Lung (tissue), 16 donors: ENCODE results near the gene ZNF14. TPM values are rescaled to one million over a fixed set of nuclear protein-coding genes. Genes with fewer than 3 reads are reported as not detected.
"Not testable (repeated sequence)": the region's sequence is repeated elsewhere in the genome, so short reads cannot be mapped to it uniquely, and the experiment has no call there.

Experiments used
- ATAC-seq: fragments of 200-7000 bp; cut with Tn5 transposase; one replicate; pipeline ENCODE4 v1.9.1; 2020; ENCODE audit warnings: moderate number of reproducible peaks; ENCODE audit not compliant: insufficient read depth, low FRiP score
- DNase-seq, 3 donors: peaks; one replicate each; pipeline ENCODE4 v3.0.0-alpha.2; 2013 to 2017
- H3K27ac ChIP-seq, 2 donors: one replicate each; pipeline ENCODE4 v1.5.1; 2013; ENCODE audit warnings: mild to moderate bottlenecking in 2 of 2, moderate library complexity in 2 of 2, control low read depth in 1 of 2, inconsistent platforms in 1 of 2, low read depth in 1 of 2, low read length in 1 of 2
- H3K27me3 ChIP-seq, 3 donors: one replicate each; pipeline ENCODE4 v1.5.1; 2013; ENCODE audit warnings: low read length in 2 of 3; ENCODE audit not compliant: control insufficient read depth in 3 of 3, insufficient read depth in 3 of 3
- H3K36me3 ChIP-seq, 4 donors: one replicate each; pipeline ENCODE4 v1.5.1; 2013; ENCODE audit warnings: low read length in 4 of 4, mild to moderate bottlenecking in 1 of 4, moderate library complexity in 1 of 4; ENCODE audit not compliant: control insufficient read depth in 4 of 4, insufficient read depth in 4 of 4
- H3K4me1 ChIP-seq, 5 donors: one replicate each; pipeline ENCODE4 v1.5.1; 2013; ENCODE audit warnings: low read length in 5 of 5, mild to moderate bottlenecking in 2 of 5, moderate library complexity in 1 of 5; ENCODE audit not compliant: control insufficient read depth in 5 of 5, insufficient read depth in 5 of 5
- H3K4me3 ChIP-seq: one replicate; pipeline ENCODE4 v1.5.1; 2013; ENCODE audit warnings: mild to moderate bottlenecking, control low read depth, moderate library complexity
- H3K9ac ChIP-seq, 2 donors: one replicate each; pipeline ENCODE4 v1.5.1; 2013; ENCODE audit warnings: low read length in 2 of 2, control low read depth in 1 of 2; ENCODE audit not compliant: insufficient read depth in 1 of 2
- H3K9me3 ChIP-seq, 4 donors: one replicate each; pipeline ENCODE4 v1.5.1; 2013; ENCODE audit warnings: low read length in 3 of 4, mild to moderate bottlenecking in 1 of 4, moderate library complexity in 1 of 4; ENCODE audit not compliant: control insufficient read depth in 4 of 4, insufficient read depth in 3 of 4
- WGBS, 2 donors: extraction: QIAGEN DNeasy Blood & Tissue Kit; methylation state at CpG; one replicate each; pipeline ENCODE4 v1.1.7; 2013; 5-methylcytosine and 5-hydroxymethylcytosine counted together
- long read RNA-seq, 5 donors: transcript quantifications; one replicate each; lab custom pipeline, GENCODE V29; 2026
- polyA plus RNA-seq, 2 donors: library from polyadenylated mRNA; stranded (reverse); fragments of 200-250 nt; gene quantifications; one replicate each; pipeline ENCODE4 v1.2.1, GENCODE V29; 2013
- total RNA-seq, 2 donors: library from RNA; depleted of rRNA in 1 of 2; stranded (reverse); fragments of >200 nt in 1 of 2; gene quantifications; one replicate each; pipeline ENCODE4 v1.2.1, GENCODE V29; 2014 to 2021
- TF ChIP-seq, protein P1 (sequence below): IDR thresholded peaks from 2 replicates; pipeline ENCODE4 v1.5.1; 2012; ENCODE audit warnings: mild to moderate bottlenecking; ENCODE audit errors: control extremely low read depth, extremely low read depth
- donor health status: control.
- donor health status: control.
- donor health status: Bipolar disorder and iron deficiency.
- donor health status: healthy.
- donor health status: DM: yes; HTN: yes; CAD: no.

The ZNF14 gene
- 10 to 100 TPM in 1 of 2 donors, 1 to 10 TPM in 1; 4.3 to 18.1 TPM for total RNA-seq
- 1 to 10 TPM; 2.6 to 3.5 TPM for polyA plus RNA-seq
- long read RNA-seq, donor 1, partial matches to known transcripts, result 0 of 4 reads
- long read RNA-seq, donor 1, other reads (novel, unspliced or antisense), result 0 of 4 reads
- long read RNA-seq, donor 2, partial matches to known transcripts, result 0 of 3 reads
- long read RNA-seq, donor 2, other reads (novel, unspliced or antisense), result 0 of 3 reads
- long read RNA-seq, donor 3, partial matches to known transcripts, result 0 of 4 reads
- long read RNA-seq, donor 3, other reads (novel, unspliced or antisense), result 0 of 4 reads
- long read RNA-seq, donor 4, result 0 reads
- long read RNA-seq, donor 5, transcript ZNF14-201 (4 exons, 2,949 nt), result major isoform, 7 of 7 reads
- long read RNA-seq, donor 5, partial matches to known transcripts, result 0 of 7 reads
- long read RNA-seq, donor 5, other reads (novel, unspliced or antisense), result 0 of 7 reads

DNA sequence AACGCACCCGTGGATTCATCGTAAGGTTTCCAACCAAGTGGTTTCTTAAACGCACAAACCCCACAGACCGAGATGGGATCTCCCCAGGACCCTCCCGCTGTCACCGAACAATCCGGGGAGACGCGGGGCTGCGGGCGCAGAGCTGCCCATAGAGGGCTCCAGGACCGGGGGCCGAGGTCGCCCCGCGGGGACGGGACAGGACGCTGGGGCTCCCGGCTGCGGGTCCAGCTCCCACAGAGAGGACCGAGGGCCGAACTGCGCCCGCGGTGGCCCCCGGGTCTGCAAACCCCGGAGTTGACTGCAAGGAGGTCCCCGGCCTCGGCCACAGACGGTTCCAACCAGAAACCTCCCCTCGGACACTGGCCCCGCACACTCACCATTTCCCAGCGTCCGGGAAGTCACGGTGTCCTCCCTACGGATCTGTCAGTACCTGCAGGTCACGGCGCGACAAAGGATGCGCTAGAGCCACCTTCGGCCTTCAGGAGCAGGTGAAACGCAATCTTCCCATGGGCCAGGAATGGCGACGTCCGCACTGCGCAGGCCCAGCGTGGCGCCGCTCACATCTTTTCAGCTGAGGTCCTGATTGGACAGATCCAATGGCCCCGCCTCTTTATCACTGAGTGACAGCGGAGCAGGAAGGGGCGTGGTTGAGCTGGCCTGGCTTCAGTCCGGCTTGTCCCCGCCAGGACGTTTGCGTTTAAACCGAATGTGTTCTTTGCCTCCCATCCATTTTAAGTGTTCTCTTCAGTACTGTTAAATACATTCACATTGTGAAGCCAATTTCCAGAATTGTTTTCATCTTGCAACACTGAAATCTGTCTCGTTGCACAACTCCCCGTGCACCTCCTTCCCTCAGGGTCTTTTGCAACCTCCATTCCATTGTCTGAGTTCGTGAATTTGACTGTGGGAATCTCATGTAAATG is at the start of gene ZNF14:
TSS of gene ZNF14 (minus strand) at position 534 of the 923 bp plus-strand sequence. CDS start at position 380, 154 bp downstream.
- peak; percentile 96 to 98 (median 97) for DNase-seq
- Histone ChIP-seq H3K4me3 (peak within 1 kb of the TSS; percentile 81), H3K9me3 (peaks cover 0 to 10% (median 2%) of the 10 kb centered on the region in 4 donors), H3K4me1 (peaks cover 0 to 4% (median 0%) of the 10 kb centered on the region in 5 donors), H3K27ac (peak within 1 kb of the TSS; percentile 5 to 85), H3K36me3 (peaks cover 0 to 26% (median 10%) of the 10 kb centered on the region in 4 donors), H3K9ac (peak within 1 kb of the TSS; percentile 70 to 94), H3K27me3 (no peaks in the 10 kb centered on the region)
- WGBS, 2 donors, result 0 to 1% methylated on average over 61 of the region's 61 CpGs
- peak; percentile 100 for ATAC-seq
- TF ChIP-seq, protein P1, sequence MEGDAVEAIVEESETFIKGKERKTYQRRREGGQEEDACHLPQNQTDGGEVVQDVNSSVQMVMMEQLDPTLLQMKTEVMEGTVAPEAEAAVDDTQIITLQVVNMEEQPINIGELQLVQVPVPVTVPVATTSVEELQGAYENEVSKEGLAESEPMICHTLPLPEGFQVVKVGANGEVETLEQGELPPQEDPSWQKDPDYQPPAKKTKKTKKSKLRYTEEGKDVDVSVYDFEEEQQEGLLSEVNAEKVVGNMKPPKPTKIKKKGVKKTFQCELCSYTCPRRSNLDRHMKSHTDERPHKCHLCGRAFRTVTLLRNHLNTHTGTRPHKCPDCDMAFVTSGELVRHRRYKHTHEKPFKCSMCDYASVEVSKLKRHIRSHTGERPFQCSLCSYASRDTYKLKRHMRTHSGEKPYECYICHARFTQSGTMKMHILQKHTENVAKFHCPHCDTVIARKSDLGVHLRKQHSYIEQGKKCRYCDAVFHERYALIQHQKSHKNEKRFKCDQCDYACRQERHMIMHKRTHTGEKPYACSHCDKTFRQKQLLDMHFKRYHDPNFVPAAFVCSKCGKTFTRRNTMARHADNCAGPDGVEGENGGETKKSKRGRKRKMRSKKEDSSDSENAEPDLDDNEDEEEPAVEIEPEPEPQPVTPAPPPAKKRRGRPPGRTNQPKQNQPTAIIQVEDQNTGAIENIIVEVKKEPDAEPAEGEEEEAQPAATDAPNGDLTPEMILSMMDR, result no peak

- 72 to 82% methylated on average over 6 of the region's 6 CpGs for WGBS, 2 donors
- peaks cover 0 to 13% (median 0%) of the 10 kb centered on the region in 4 donors for H3K9me3 ChIP-seq
- not testable (repeated sequence) for H3K9ac ChIP-seq, H3K4me1 ChIP-seq, H3K27ac ChIP-seq, H3K36me3 ChIP-seq, ATAC-seq, H3K27me3 ChIP-seq, H3K4me3 ChIP-seq
- DNase-seq, result peak in 2 of 3 donors; percentile 22 to 65
Measured at GRCh38 chr19:19781791-19782190, 48.9 kb upstream of the ZNF14 start.

DNA sequence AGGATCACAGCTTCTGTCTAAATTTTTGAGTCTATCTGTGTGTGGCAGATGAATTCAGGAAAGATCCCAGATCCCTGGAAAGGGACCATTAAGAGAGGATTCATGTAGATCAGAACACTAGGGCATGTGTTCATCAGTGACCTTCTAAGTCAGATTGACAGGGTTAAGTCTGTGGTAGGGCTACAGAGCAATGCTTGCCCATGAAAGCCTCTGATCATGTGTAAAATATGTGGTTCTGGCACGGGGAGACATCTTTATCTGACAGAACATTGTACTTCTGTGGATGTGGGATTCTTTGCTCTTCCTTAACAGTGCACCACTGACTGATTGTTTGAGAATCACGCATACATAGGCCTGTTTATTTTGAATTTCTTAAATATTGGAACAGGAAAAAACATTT is 45.8 kb upstream of the ZNF14 start:
- TF ChIP-seq, protein P1, result no peak
- H3K36me3 ChIP-seq, result peaks cover 0 to 2% (median 0%) of the 10 kb centered on the region in 4 donors
- ATAC-seq, result no peak
- H3K9ac ChIP-seq, result no peak overlapping the region
- H3K4me3 ChIP-seq, result no peak overlapping the region
- no peaks in the 10 kb centered on the region for H3K27me3 ChIP-seq
- 76 to 87% methylated on average over 2 of the region's 2 CpGs for WGBS, 2 donors
- peaks cover 0 to 4% (median 0%) of the 10 kb centered on the region in 4 donors for H3K9me3 ChIP-seq
- H3K27ac ChIP-seq, result no peak overlapping the region
- H3K4me1 ChIP-seq, result peaks cover 0 to 18% (median 7%) of the 10 kb centered on the region in 5 donors
- DNase-seq, result no peak
